NCI-H2081 (cell line): Measurements from ENCODE around the gene ST7.
A peak's percentile ranks its signal among the peaks of the same experiment; 100 is the strongest.

Experiments used
- DNase-seq, 2 experiments: peaks; one replicate each; lab custom pipeline; 2025; lab: John Stamatoyannopoulos, UW

ST7 gene

DNA sequence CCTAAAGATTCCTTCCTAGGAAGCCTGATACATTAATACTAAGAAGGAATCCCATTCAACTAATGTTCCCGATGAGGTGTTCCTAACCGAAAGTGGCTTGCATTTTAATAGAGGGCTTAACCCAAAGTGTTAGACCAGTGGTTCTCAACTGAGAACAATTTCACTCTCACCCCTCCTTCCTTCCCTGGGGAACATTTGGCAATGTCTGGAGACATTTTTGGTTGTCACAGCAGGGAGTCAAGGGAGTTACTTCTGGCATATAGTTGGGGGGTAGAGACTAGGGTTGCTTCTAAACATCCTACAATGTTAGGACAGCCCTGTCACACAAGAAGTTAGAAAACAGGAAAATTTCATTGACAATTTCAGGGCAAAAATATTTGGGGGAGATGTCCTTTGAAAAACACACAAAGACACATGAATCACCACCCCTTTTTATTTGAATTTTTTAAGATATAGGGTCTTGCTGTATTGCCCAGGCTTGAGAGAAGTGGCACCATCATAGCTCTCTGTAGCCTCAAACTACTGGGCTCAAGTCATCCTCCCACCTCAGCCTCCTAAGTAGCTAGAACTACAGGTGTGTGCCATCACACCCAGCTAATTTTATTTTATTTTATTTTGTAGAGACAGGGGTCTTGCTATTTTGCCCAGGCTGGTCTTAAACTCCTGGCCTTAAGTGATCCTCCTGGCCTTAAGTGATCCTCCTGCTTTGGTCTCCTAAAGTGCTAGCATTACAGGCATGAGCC lies 318.9 kb downstream of the ST7 start:
- no peak for DNase-seq

DNA sequence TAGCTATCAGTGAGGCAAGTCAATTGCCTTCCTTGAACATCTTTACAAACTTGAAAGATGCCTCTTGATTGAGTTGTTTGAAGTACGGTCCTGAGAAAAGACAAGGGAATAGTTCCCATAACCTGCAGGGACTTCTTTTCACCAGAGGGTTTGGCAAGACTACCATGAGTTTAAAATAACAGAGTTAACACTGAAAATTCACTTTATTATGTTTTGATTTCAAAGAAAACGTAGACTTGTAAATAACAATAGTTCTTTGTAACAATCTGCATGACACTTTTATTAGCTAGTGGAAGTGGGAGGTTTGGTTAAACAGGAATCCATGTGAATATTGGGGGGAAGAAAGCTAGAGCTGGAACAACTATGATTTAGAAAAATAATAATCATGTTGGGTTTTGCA lies 320.0 kb downstream of the ST7 start:
- DNase-seq: no peak

DNA sequence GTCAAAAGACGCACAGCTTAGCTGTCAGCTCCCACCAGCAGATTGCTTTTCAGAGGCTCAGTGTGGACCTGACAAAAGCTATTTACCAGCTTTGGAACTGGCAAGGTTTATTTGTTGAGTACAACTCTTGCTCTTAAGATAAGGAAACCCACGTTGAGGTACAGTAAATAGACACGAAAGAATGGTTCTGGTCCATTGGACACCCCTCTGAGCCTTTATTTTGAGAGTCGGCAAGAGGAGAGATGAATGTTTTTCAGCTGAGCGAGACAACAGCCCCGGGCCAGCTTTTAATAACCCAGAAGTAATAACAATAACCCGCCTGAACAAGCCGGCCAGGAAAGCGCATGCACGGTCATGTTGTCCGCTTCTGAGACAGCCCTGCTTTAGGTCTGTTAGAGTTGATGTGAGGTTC lies 320.5 kb downstream of the ST7 start:
- DNase-seq: peak; percentile 24 to 63

DNA sequence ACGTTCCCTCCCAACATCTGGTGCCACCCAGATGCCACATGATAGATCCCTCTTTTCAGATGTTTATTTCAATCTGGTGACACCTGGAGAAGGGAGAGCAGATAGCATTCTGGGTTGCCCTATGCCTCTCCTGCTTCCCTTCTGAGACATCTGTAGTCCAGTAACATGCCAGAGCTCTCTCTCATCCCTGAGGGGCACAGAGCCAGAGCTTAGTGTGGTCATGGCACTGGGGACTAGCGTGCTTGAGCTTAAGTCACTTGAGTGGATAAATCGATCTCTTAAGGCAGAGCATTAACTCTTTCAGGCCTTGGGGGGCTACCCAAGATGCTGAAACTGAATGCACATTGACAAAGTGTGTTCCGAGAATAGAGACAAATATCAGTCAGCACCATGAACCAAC lies 321.6 kb downstream of the ST7 start:
- DNase-seq: no peak

DNA sequence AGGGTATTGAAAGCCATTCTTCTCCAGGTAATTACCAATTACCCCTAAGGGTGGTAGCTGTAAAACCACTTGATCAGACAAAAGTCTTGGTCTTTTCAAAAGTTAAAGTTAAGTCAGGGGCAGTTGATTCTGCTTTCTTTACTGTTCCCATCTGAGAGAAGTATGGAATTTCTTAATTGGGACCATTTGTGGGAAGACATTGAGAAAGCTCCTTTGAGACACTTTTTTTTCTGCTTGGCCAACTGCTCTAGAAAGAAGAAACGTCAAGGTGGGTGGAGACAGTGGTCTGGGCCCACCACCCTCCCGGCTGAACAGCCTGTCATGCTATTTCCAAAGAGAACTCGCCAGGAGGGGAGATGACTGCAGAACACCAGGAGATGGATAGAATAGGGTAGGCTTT lies 324.3 kb downstream of the ST7 start:
- DNase-seq: no peak

DNA sequence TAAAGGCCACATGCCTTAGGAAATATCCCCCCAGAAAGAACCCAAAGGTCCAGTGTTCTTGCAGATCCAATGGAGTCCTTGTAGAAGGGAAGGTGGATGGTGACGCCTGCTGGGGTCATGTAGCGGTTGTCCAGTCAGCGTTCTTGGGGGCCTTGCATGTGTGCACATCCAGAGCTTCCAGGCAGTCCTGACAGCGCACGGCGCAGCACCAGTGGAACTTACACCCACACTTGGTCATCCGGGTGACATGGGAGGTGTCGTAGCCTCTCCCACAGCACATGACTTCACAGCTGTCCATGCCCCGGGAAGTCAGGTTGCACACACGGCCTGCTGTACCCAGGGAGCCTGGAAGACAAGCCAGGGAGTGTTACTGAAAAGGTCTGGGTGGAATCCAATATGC lies 324.7 kb downstream of the ST7 start:
- no peak for DNase-seq

DNA sequence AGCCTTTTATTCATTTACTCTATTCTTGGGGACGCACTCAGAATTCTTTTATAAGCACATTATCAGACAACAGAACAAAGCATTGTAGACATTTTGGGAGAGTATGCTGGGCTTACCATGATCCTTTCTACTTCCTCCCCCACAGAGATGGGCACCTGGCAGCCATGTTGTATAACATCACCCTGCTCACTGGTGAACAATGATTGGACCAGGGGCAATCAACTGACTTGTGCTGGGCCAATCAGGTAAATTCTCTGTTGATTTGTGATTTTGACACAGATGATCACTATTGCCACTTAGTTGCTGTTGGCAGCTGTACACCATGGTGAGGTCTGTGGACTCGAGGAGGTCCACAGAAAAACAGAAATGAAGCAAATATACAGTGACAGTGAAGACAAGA lies 325.9 kb downstream of the ST7 start:
- DNase-seq: no peak
